ENCODE measurements around the gene KIF16B. TPM values are rescaled to one million over a fixed set of nuclear protein-coding genes. Genes with fewer than 3 reads are reported as not detected.

KIF16B gene
- total RNA-seq, 1 donor from 2014 or later: 27.4 TPM

DNA sequence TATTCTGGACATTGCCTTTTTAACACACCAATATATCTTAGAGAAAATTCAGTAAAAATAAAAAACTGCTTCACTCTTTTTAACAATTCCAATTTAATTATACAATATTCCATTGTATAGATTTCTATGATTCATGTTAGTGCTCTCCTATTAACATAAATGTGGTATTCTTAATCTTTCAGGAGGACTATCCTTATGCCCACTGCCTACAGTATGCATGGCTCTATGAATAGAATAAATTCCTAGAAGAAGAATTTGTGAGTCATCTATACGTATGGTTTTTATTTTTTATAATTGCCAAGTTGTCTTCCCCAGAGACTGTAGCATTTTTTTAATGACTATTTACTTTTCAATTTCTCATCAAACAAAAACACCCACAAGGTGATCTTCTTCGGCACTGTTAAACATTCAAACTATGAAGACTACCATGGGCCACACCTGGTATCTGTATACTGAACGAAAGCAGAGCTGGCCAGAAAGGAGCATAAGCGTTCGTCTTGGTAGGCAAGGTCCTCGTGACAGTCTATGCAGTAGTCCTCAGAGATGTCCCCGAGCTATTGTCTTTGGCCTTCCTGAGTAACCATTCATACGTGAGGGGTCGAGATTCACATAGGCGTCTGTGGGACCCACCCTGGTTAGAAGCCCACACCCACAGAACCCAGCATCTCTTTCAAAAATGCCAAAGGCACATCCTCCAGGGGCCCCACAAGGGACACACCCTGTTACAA, 74.6 kb downstream of the KIF16B start:
- no peak for DNase-seq (ENCODE audit: low spot score)
- intact Hi-C loops (cut with DNase I): no loop called here

DNA sequence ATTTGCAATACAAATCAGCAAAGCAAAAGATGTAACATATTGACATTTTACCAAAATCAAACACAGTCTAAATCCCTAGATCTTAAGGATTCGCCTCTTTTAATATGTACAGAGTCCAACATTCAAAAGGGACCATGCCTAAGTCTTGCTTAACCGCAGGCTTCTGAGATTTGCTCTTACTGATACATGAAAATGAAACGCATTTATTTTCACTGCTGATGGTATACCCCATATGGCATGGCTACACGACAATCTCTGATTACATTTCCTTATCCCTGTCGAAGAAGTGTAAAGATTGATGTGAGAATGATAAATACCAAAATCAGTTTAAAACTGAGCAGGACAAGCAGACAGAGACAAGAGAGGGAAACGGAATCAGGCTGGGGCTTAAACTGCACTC, 75.4 kb downstream of the KIF16B start:
- DNase-seq (ENCODE audit: low spot score) (no peak), ATAC-seq (no peak)
- intact Hi-C loops (cut with DNase I): no loop called here

More for the DNA sequence above, 74.6 kb downstream of the KIF16B start:
- ATAC-seq: no peak

DNA sequence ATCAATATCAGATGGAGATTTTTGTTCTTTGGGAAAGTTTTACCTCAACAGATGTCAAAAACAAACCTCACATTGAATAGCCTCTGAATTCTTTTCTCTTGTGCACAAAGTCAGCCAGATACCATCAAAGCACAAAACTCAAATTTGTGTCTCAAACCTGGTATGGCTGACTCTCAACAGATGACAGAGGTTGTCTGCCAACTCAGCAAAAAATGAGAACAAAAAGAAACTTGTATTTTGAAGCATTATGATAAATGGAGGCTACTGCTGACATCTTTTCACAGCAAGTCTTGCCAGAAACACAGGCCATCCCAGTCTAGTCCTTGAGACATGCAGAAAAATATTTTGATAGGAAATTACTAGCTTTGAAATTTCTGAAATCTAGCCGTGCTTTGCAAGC, 79.8 kb downstream of the KIF16B start:
- intact Hi-C loops (cut with DNase I): no loop called here
- DNase-seq (ENCODE audit: low spot score) (no peak), ATAC-seq (no peak)

DNA sequence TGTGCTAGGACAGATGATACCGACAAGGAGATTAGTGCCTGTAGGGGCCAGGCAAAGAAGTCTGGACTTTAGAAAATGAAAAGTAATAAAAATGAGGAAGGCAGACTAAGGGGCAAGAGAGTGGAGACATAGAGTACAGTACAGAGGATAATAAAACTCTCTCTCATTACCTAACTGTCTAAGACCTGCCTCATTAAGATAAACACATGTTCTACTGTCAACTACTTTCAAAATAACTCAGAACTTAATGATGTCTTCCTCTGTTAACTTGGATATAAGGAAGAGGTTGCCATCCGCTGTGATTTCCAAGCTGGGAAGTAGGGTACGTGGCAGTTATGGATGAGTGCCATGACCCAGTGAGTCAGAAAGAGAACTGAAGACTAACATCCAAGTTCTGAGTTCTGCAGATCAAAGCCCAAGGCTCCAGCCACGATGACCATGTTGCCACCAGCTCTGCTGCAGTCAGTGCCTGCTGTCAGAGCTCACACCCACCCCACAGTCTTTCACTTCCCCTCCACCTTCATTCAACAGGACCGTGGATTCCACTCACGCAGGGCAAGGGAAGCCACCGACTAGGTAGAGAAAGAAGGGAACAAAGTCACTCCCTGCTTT, 81.8 kb downstream of the KIF16B start:
- ATAC-seq: peak; percentile 48
- intact Hi-C loops (cut with DNase I): no loop called here
- no peak for DNase-seq (ENCODE audit: low spot score)

DNA sequence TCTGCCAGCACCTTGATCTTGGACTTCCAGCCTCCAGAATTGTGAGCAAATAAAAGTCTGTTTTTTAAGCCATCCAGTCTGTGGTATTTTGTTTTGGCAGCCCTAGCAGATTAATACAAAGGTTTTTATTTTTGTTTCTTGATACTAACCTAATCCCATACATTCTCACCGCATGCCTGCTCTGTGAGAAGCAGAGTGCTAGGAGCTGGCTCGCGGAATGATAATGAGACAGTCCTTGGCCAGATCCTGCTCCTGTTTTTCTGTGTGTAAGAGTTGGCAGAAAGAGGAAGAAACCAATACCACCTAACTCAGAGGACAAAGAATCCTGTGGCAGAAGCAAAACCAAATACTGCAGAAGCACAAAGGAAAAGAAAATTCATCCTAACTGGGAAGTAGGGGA, 82.6 kb downstream of the KIF16B start:
- no peak for DNase-seq (ENCODE audit: low spot score)
- intact Hi-C loops (cut with DNase I): no loop called here
- peak; percentile 17 for ATAC-seq

DNA sequence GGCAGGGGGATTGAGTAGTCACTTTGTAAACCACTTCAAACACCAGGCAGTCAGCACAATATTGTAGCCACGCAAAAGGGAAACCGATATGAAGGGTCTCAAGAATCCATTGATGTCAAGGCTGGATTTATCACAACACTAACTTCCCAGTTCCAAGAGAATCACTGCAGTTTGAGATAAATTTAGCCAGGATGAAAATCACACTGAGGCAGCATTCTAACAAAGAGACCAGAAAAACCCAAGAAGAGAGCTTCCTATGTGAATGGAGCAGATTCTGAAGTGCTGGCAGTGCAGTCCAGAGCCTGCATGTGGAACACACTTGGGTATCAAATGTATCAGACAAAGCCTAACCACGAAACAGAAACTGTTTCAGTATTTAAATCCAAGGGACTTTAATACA, 84.6 kb downstream of the KIF16B start:
- intact Hi-C loops (cut with DNase I): no loop called here
- ATAC-seq (no peak), DNase-seq (ENCODE audit: low spot score) (no peak)

DNA sequence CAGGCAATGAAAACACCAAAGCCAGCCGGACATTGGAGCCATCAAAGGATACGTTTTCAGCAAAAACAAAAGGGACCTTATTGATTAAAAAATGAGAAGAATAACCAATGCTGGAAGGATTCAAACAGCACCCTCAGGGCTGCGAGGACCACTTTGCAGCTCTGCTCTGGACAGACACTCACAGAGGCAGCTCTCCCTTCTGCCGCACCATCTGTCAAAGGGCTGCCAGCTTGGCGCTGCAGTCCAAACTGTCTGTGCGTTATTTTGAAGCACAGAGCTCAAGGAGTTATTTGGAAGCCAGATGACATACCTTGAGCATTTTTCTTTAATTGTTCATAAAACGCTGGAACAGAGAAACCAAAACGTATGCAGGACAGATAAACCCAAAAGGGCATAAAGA, 85.2 kb downstream of the KIF16B start:
- no peak for ATAC-seq
- intact Hi-C loops (cut with DNase I): no loop called here

DNA sequence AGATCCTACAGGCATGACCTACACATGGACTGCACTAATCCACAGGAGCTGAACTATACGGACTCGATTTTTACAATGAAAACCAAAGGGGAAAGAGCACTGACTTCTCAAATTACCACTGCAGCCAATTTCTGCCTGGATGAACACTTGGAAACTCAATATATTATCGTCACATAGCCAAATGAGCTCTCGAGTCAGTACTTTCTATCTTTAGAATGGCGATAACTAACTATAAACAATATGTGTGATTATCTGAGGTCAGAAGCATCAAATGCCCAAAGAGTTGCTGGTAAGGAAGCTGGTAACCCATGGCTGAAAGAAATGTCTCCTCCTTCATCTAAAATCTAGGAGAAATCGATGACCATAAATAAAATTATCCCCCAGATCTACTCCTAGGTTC, 86.7 kb downstream of the KIF16B start:
- ATAC-seq (no peak), DNase-seq (ENCODE audit: low spot score) (no peak)
- intact Hi-C loops (cut with DNase I): no loop called here

More for the DNA sequence above, 85.2 kb downstream of the KIF16B start:
- DNase-seq (ENCODE audit: low spot score): no peak

DNA sequence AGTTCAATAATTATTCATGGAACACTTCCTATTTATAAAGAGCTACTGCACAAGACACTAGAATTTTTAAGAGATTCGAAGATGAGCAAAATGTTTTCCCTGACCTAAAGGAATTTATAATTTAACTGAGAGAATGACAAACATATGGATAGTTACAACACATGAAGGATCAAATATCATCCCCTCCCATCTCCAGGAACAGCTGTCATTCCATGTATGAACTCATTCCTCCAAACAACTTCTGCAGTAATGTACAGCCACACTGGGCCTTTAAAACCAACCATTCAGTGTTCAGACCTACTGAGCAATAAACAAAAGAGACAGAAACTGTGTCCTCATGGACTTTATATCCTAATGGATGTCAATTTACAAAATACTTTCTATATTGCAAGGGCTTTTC, 87.8 kb downstream of the KIF16B start:
- DNase-seq (ENCODE audit: low spot score) (no peak), ATAC-seq (no peak)
- intact Hi-C loops (cut with DNase I): no loop called here

DNA sequence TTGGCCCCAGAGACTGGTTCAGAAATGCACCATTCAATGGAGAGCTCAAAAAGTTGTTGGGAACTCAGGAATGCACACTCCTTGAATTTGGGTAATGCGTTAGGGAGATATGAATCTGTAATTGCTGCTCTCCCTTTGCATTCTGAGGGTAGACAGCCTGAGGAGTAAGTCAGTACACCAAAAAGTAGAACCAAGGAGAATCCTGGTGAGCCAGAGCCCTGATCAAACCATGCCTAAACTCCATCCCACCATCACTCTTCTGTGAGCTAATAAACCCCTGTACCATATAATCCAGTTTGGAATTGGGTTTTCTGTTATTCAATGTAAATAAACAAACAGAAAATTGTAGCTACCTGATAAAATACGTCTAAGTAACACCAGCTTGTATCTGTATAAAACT, 90.2 kb downstream of the KIF16B start:
- intact Hi-C loops (cut with DNase I): no loop called here
- DNase-seq (ENCODE audit: low spot score): no peak
- no peak for ATAC-seq

DNA sequence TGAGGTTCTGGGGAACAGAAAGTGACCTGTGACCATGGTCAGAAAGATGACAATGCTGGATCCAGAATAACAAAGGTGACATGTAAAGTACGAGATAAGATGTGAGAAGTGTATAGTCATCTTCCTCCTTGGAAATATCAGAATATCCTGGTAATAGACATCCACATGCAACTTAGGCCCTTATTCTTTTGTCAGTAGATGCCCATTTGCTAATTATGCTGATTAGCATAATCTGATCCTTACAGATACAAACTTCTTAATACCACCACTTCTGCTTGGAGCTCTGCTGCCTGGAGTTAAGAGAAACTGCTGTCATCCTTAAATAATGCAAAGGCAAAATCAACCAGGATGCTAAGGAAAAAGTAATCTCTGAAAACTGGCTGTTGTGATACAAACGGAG, 91.3 kb downstream of the KIF16B start:
- intact Hi-C loops (cut with DNase I): no loop called here

DNA sequence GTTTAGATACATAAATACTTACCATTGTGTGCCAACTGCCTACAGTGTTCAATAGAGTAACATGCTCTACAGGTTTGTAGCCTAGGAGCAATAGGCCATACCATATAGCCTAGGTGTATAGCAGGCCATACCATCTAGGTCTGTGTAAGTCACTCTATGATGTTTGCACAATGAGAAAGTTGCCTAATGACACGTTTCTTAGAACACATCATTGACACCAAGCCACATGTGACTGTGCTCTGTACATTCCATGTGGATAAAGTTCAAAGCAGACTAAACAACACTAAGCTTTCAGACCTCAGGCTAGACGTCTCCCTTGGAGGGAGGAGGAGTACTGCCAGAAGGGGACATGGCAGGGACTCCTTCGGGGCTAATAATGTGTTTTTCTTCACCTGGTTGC, 93.6 kb downstream of the KIF16B start:
- ATAC-seq (no peak), DNase-seq (ENCODE audit: low spot score) (no peak)
- intact Hi-C loops (cut with DNase I): no loop called here

More for the DNA sequence above, 91.3 kb downstream of the KIF16B start:
- DNase-seq (ENCODE audit: low spot score): no peak
- ATAC-seq: no peak

DNA sequence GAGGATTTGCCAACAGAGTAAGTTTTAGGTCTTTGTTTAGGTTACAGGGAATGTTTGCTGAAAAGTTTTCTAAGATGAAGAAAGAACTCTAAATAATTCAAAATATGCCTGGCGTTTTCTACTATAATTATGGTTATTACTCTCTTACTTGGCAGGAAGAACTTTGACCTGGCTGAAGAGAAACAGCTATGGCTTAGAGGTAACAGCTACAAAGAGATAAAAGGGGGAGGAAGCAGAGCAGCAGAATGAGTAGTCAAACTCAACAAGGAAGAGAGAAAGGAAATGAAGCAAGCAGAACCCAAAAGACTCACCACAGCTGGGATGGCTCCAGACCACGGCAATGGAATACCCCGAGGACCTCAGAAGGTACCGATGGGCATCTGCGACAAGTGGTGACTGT, 95.6 kb downstream of the KIF16B start:
- no peak for DNase-seq (ENCODE audit: low spot score)
- intact Hi-C loops (cut with DNase I): no loop called here
- no peak for ATAC-seq

DNA sequence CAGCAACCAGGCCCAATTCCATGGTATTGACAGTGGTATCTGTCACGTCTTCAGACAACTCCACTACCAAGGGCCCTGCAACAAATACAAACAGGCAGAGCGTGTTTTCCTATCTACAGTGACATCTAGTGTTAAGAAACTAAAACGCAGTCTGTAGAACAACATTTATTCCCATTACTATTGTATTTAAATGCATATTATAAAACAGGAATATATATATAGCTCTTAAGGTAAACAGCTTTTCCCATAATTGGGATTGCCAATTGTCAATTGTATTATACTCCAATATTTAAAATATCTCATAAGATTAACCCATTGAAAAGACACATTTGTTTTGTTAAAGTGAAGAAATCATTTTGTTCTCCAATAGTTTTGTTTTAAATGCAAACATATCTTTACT, 97.2 kb downstream of the KIF16B start:
- peak; percentile 82 for ATAC-seq
- intact Hi-C loops (cut with DNase I): no loop called here
- no peak for DNase-seq (ENCODE audit: low spot score)

DNA sequence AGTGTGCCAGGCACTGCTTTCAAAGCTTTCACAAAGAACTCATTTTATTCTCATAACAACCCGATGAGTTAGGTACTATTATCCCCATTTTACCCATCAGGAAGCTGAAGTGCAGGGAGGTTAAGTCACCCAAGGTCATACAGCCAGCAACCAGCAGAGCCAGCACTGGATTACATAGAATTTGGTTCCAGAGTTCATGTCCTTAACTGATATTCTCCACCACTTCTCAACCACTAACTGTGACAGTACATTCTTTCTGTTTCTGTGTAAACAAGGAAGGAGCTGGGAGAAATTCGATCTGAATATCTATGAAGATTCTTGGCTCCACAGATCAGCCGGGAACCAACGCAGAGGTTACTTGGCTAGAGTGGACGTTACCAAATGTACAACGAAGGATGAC, 98.0 kb downstream of the KIF16B start:
- DNase-seq (ENCODE audit: low spot score) (no peak), ATAC-seq (peak; percentile 91)
- intact Hi-C loops (cut with DNase I): no loop called here

DNA sequence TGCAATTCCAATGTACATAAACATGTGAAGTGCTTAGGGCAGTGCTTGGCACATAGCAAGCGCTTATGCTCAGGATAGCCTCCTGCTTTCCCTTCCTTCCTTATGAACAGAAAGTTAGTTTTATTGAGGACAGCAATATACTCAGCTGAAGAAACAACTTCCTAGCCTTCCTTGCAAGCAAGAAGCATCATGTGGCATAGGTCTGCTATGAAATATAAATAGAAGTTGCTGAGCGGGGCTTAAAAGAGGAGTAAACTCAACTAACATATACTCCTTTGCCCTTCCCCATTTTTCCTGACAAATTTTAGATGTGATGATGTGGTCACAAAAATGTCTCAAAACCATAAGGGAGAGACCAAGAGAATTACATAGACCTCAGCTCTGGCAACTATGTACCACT, 98.9 kb downstream of the KIF16B start:
- ATAC-seq: peak; percentile 21
- intact Hi-C loops (cut with DNase I): no loop called here
- no peak for DNase-seq (ENCODE audit: low spot score)

DNA sequence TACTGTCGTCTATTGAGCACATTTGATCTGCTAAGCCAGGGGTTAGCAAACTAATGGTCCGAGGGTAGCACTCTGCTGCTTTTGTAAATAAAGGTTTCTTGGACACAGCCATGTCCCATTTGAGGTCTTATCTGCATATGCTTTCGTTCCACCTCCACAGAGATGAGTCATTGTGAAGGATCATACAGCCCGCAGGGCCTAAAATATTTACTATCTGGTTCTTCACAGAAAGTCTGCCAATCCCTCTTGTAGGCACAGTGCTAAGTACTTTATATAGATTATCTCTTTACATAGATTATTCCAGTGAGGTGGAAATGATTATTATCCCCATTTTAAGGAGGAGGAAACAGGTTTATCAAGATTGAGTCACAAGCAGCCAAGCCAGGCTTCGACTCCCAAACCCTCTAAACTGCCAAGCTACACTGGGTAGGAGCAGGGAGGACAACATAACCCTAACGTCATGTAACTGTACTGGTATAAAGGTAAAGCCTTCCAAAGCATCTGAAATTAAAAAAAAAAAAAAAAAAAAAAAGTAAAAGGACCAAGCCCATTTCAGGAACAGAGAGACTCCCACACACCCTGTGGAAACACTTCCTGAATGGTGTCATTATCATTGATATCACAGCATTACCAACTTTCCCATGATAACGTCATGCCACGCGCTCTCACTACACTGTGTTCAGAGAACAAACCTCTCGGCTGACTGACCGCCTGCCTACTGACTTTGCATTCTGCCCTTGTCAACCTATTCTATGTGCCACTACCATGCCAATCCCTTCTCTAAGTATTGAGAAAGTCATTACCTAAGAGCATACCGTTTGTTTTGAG, 101.0 kb downstream of the KIF16B start:
- ATAC-seq (no peak), DNase-seq (ENCODE audit: low spot score) (no peak)
- intact Hi-C loops (cut with DNase I): no loop called here

DNA sequence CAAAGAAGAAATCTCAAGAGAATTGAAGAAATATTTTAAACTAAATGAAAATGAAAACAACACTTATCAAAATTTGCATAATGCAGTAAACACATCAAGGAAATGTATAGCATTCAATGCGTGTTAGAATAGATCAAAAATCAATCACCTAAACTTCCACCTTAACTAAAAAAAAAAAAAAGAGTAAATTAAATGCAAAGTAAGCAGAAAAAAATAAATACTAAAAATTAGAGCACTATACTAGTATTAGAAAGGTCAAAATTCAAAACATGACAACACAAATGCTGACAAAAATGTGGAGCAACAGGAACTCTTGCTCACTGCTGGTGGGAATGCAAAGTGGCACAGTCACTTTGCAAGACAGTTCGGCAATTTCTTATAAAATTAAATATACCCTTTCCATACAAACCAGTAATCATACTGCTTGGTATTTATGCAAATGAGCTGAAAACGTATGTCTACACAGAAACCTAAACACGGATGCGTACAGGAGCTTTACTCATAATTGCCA, 103.8 kb downstream of the KIF16B start:
- no peak for DNase-seq (ENCODE audit: low spot score)
- no peak for ATAC-seq
- intact Hi-C loops (cut with DNase I): no loop called here

DNA sequence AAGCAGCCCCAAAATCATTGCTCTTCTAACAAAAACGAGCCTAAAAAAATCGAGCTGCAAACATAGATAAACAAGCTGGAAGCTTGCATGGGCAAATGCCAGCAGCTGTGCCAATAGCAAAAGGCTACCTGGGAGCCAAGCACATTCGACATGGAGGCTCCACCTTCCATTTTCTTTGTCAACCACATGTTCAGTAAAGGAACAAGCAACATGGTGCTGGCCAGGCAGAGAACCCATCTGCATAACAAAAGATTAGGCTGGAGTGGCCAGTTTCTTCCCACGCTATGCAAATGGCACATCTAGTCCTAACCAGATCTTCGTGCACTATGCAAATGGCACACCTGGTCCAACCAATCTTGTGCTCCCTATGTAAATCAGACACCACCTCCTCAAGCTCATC, 110.5 kb downstream of the KIF16B start:
- no peak for ATAC-seq
- no peak for DNase-seq (ENCODE audit: low spot score)
- intact Hi-C loops (cut with DNase I): no loop called here

Measured in sciatic nerve (tissue), 2 donors.